GM18907 (cell line): ENCODE results near the gene SCYGR7.
"Not testable (repeated sequence)": the region's sequence is repeated elsewhere in the genome, so short reads cannot be mapped to it uniquely, and the experiment has no call there.

Experiments used
- ATAC-seq: cut with Tn5 transposase; IDR thresholded peaks from one replicate; pipeline ENCODE4 v1.9.1; 2021; ENCODE audit warnings: mild to moderate bottlenecking, moderate library complexity; ENCODE audit not compliant: unreplicated experiment

The SCYGR7 gene

GRCh38 chr2:227756261-227756660 is 28.1 kb downstream of the SCYGR7 start:
- not testable (repeated sequence) for ATAC-seq

GRCh38 chr2:227759411-227760118 is 31.4 kb downstream of the SCYGR7 start:
- ATAC-seq: no peak

GRCh38 chr2:227761740-227762476 is 33.8 kb downstream of the SCYGR7 start:
- ATAC-seq: no peak

GRCh38 chr2:227765788-227766372 is 37.7 kb downstream of the SCYGR7 start:
- no peak for ATAC-seq

- ATAC-seq: peak; percentile 99
Observed at GRCh38 chr2:227766373-227766883, 38.3 kb downstream of the SCYGR7 start.

- ATAC-seq: no peak
Observed at GRCh38 chr2:227767830-227768229, 39.7 kb downstream of the SCYGR7 start.

- ATAC-seq: no peak
Observed at GRCh38 chr2:227772197-227772661, 44.1 kb downstream of the SCYGR7 start.

- no peak for ATAC-seq
Observed at GRCh38 chr2:227772932-227773331, 44.8 kb downstream of the SCYGR7 start.

- ATAC-seq: no peak
Observed at GRCh38 chr2:227774011-227774624, 46.0 kb downstream of the SCYGR7 start.

GRCh38 chr2:227774895-227775842 is 47.0 kb downstream of the SCYGR7 start:
- no peak for ATAC-seq
